GM19240 (cell line): ENCODE data around the gene TFB1M.
"Not testable (repeated sequence)": the region's sequence is repeated elsewhere in the genome, so short reads cannot be mapped to it uniquely, and the experiment has no call there.

Experiments used
- DNase-seq: peaks from one replicate; pipeline ENCODE4 v3.0.0; 2011; ENCODE audit warnings: low spot score; ENCODE audit not compliant: insufficient read length

Gene TFB1M

GRCh38 chr6:155314092-155314772 is at the start of gene TFB1M:
Gene TFB1M, minus strand, starts transcription at chr6:155314484. Its CDS starts 56 bp downstream, at chr6:155314428.
- peak; percentile 38 for DNase-seq

GRCh38 chr6:155364021-155364420 is 49.7 kb upstream of the TFB1M start:
- DNase-seq: not testable (repeated sequence)

- not testable (repeated sequence) for DNase-seq
Measured at GRCh38 chr6:155362968-155363632, 48.8 kb upstream of the TFB1M start.

- DNase-seq: no peak
Measured at GRCh38 chr6:155354167-155354566, 39.9 kb upstream of the TFB1M start.

- DNase-seq: no peak
Measured at GRCh38 chr6:155352811-155353210, 38.5 kb upstream of the TFB1M start.

- DNase-seq: no peak
Measured at GRCh38 chr6:155352130-155352420, 37.8 kb upstream of the TFB1M start.

GRCh38 chr6:155351273-155352129 is 37.2 kb upstream of the TFB1M start:
- DNase-seq: no peak

GRCh38 chr6:155349956-155350355 is 35.7 kb upstream of the TFB1M start:
- DNase-seq: no peak

GRCh38 chr6:155349129-155349528 is 34.8 kb upstream of the TFB1M start:
- DNase-seq: no peak

- no peak for DNase-seq
Measured at GRCh38 chr6:155347800-155348199, 33.5 kb upstream of the TFB1M start.

GRCh38 chr6:155346957-155347356 is 32.7 kb upstream of the TFB1M start:
- no peak for DNase-seq

- no peak for DNase-seq
Measured at GRCh38 chr6:155344341-155345006, 30.2 kb upstream of the TFB1M start.

GRCh38 chr6:155341130-155341828 is 27.0 kb upstream of the TFB1M start:
- no peak for DNase-seq

GRCh38 chr6:155340464-155341129 is 26.3 kb upstream of the TFB1M start:
- DNase-seq: no peak

GRCh38 chr6:155339929-155340328 is 25.6 kb upstream of the TFB1M start:
- DNase-seq: not testable (repeated sequence)

- not testable (repeated sequence) for DNase-seq
Measured at GRCh38 chr6:155338237-155338636, 24.0 kb upstream of the TFB1M start.

- no peak for DNase-seq
Measured at GRCh38 chr6:155335265-155335664, 21.0 kb upstream of the TFB1M start.

GRCh38 chr6:155334073-155334472 is 19.8 kb upstream of the TFB1M start:
- DNase-seq: not testable (repeated sequence)

GRCh38 chr6:155333414-155333813 is 19.1 kb upstream of the TFB1M start:
- no peak for DNase-seq

GRCh38 chr6:155330922-155331321 is 16.6 kb upstream of the TFB1M start:
- DNase-seq: no peak
